Measurements from ENCODE around the gene TEX48. TPM values are rescaled to one million over a fixed set of nuclear protein-coding genes. Genes with fewer than 3 reads are reported as not detected.

The TEX48 gene
- polyA plus RNA-seq, 1 of the 3 experiments (the other 2 are of a cell fraction): 0.46 TPM

GRCh38 chr9:114629563-114630090, 52.4 kb downstream of the TEX48 start (continued):
- TF ChIP-seq IRF3 (IDR thresholded peaks at IDR 0.05; ENCODE audit: low read depth, low read length) (no peak), MAX (IDR thresholded peaks at IDR 0.05; ENCODE audit: low read depth) (no peak), CTCF (IDR thresholded peaks at IDR 0.05) (no peak), GABPA (IDR thresholded peaks at IDR 0.05; ENCODE audit: low read depth) (no peak), FOXJ3 (CRISPR knock-in tag; IDR thresholded peaks at IDR 0.05) (no peak), TAF1 (IDR thresholded peaks at IDR 0.05; ENCODE audit: borderline replicate concordance, low read depth, low read length) (no peak), EZH2phosphoT487 (IDR thresholded peaks at IDR 0.05; ENCODE audit: borderline replicate concordance, low read depth) (no peak), RAD21 (IDR thresholded peaks at IDR 0.05; ENCODE audit: low read length) (no peak), CHD2 (IDR thresholded peaks at IDR 0.05; ENCODE audit: low read length, partially characterized antibody) (no peak)

GRCh38 chr9:114627553-114627952, 54.4 kb downstream of the TEX48 start:
- Histone ChIP-seq H3K36me3 (replicated peaks in 1 of 2; ENCODE audit: control insufficient read depth in 1 of 2, insufficient read depth in 2 of 2, low read length in 1 of 2) (peaks cover 0 to 7% of the 10 kb centered on the region in 2 experiments), H3K27me3 (ENCODE audit: insufficient read depth) (no peaks in the 10 kb centered on the region), H3K9me2 (no peaks in the 10 kb centered on the region), H3K27ac (ENCODE audit: low read depth in 2 of 2, low read length in 1 of 2) (no peak overlapping the region), H4K20me1 (ENCODE audit: insufficient read depth) (no peaks in the 10 kb centered on the region), H3K4me3 (ENCODE audit: low read depth in 2 of 2, low read length in 1 of 2) (no peak overlapping the region), H3F3A (replicated peaks; ENCODE audit: insufficient read depth) (no peaks in the 10 kb centered on the region), H3K9me3 (no peaks in the 10 kb centered on the region), H3K79me2 (ENCODE audit: insufficient read depth) (no peaks in the 10 kb centered on the region), H3K4me2 (no peak overlapping the region), H3K4me1 (ENCODE audit: control insufficient read depth in 1 of 2, insufficient read depth in 2 of 2, low read depth in 1 of 2, low read length in 1 of 2) (no peaks in the 10 kb centered on the region), H3K9ac (no peak overlapping the region), H2AFZ (ENCODE audit: low read depth) (no peak overlapping the region)
- ChIA-PET CTCF (interaction anchor here (1.8 kb wide), 1 partner anchor 222 kb away, joined by 7 read pairs; no protein-coding TSS in a partner anchor), POLR2A (no interaction called here)
- DNase-seq: no peak
- TF ChIP-seq POLR2AphosphoS5 (IDR thresholded peaks at IDR 0.05; ENCODE audit: low read depth, low read length): no peak
- no peak for TF ChIP-seq CTCF (IDR thresholded peaks at IDR 0.05)
- no peak for TF ChIP-seq GABPA (IDR thresholded peaks at IDR 0.05; ENCODE audit: low read depth)
- no peak for TF ChIP-seq ZBTB33 (IDR thresholded peaks at IDR 0.05; ENCODE audit: borderline replicate concordance, low read depth)
- TF ChIP-seq TEAD4 (IDR thresholded peaks at IDR 0.05; ENCODE audit: borderline replicate concordance, insufficient read depth): no peak
- no peak for TF ChIP-seq NRF1 (IDR thresholded peaks at IDR 0.05; ENCODE audit: low read depth, low read length)
- no peak for TF ChIP-seq SIN3A (IDR thresholded peaks at IDR 0.05; ENCODE audit: borderline replicate concordance, low read depth, low read length)
- no peak for TF ChIP-seq MXI1 (IDR thresholded peaks at IDR 0.05; ENCODE audit: low read depth, low read length)
- TF ChIP-seq EP300 (IDR thresholded peaks at IDR 0.05; ENCODE audit: borderline replicate concordance in 1 of 2, low read depth in 1 of 2, low read length in 1 of 2): no peak
- no peak for TF ChIP-seq CHD2 (IDR thresholded peaks at IDR 0.05; ENCODE audit: low read length, partially characterized antibody)
- no peak for TF ChIP-seq FOXM1 (IDR thresholded peaks at IDR 0.05; ENCODE audit: low read depth)
- TF ChIP-seq USF2 (IDR thresholded peaks at IDR 0.05; ENCODE audit: borderline replicate concordance, low read depth, low read length): no peak
- no peak for TF ChIP-seq MAX (IDR thresholded peaks at IDR 0.05; ENCODE audit: low read depth)
- TF ChIP-seq TAF1 (IDR thresholded peaks at IDR 0.05; ENCODE audit: borderline replicate concordance, low read depth, low read length): no peak
- no peak for TF ChIP-seq SMC3 (IDR thresholded peaks at IDR 0.05; ENCODE audit: low read depth, low read length)
- TF ChIP-seq NFIC (IDR thresholded peaks at IDR 0.05; ENCODE audit: borderline replicate concordance): no peak
- WGBS (ENCODE audit: low lambda C conversion rate): 93% methylated on average over 1 of the region's 1 CpG
